ENCODE measurements around the gene ETS1.

- TF ChIP-seq CTCF (IDR thresholded peaks at IDR 0.05; ENCODE audit: insufficient read depth, low read length) (no peak), POLR2AphosphoS5 (IDR thresholded peaks at IDR 0.05; ENCODE audit: low read depth) (no peak)
Measured at GRCh38 chr11:128447233-128447632, 140.1 kb downstream of the ETS1 start.

Data from HL-60 (cell line).